Spleen (tissue), 11 donors: Measurements from ENCODE around the gene EFNA5. TPM values are rescaled to one million over a fixed set of nuclear protein-coding genes. Genes with fewer than 3 reads are reported as not detected.

Experiments
- DNase-seq: peaks from one replicate; pipeline ENCODE4 v3.0.0-alpha.2; 2020
- H3K27ac ChIP-seq, 8 donors: fragments of 200-600 bp; sonication (generic) in 7 of 8; 1 replicate in 4 of 8; 2 replicates in 4 of 8; pipeline versions ENCODE4 v1.5.0 to v1.8.0; 2016 to 2021; ENCODE audit warnings: inconsistent platforms in 4 of 8, mild to moderate bottlenecking in 4 of 8, moderate library complexity in 1 of 8
- H3K27me3 ChIP-seq, 7 donors: fragments of 200-600 bp; sonication (generic) in 6 of 7; replicated peaks in 1 of 7; 1 replicate in 4 of 7; 2 replicates in 3 of 7; pipeline versions ENCODE4 v1.5.0 to v1.8.0; 2016 to 2021; ENCODE audit warnings: inconsistent platforms in 3 of 7, mild to moderate bottlenecking in 1 of 7
- H3K36me3 ChIP-seq, 6 donors: fragments of 200-600 bp; sonication (generic) in 5 of 6; 1 replicate in 4 of 6; 2 replicates in 2 of 6; pipeline versions ENCODE4 v1.5.0 to v1.8.0; 2016 to 2021; ENCODE audit warnings: inconsistent platforms in 2 of 6
- H3K4me1 ChIP-seq, 6 donors: fragments of 200-600 bp; sonication (generic) in 5 of 6; 1 replicate in 3 of 6; 2 replicates in 3 of 6; pipeline versions ENCODE4 v1.5.0 to v1.8.0; 2016 to 2021; ENCODE audit warnings: inconsistent platforms in 3 of 6
- H3K4me3 ChIP-seq, 8 donors: fragments of 200-600 bp; sonication (generic) in 7 of 8; 1 replicate in 4 of 8; 2 replicates in 4 of 8; pipeline versions ENCODE4 v1.5.0 to v1.8.0; 2016 to 2021; ENCODE audit warnings: inconsistent platforms in 4 of 8, mild to moderate bottlenecking in 4 of 8, moderate library complexity in 2 of 8
- H3K9me3 ChIP-seq, 8 donors: fragments of 200-600 bp; sonication (generic) in 7 of 8; 1 replicate in 4 of 8; 2 replicates in 4 of 8; pipeline versions ENCODE4 v1.5.0 to v1.8.0; 2016 to 2021; ENCODE audit warnings: inconsistent platforms in 4 of 8
- CTCF ChIP-seq, 11 experiments: fragments of 200-600 bp in 7 of 11; fragments of 450-650 bp in 4 of 11; sonication (generic) in 4 of 11; IDR thresholded peaks in 8 of 11; conservative IDR thresholded peaks in 3 of 11; 1 replicate in 7 of 11; 2 replicates in 4 of 11; pipeline versions ENCODE4 v1.4.0 to v1.8.0; 2016 to 2021; ENCODE audit warnings: antibody characterized with exemption in 11 of 11, inconsistent platforms in 4 of 11, mild to moderate bottlenecking in 1 of 11
- POLR2A ChIP-seq, 3 donors: fragments of 450-650 bp; IDR thresholded peaks; one replicate each; pipeline ENCODE4 v1.5.1; 2017; ENCODE audit warnings: antibody characterized with exemption in 3 of 3, mild to moderate bottlenecking in 1 of 3
- POLR2AphosphoS5 ChIP-seq, 3 donors: sonication (generic); formaldehyde crosslinking; IDR thresholded peaks; one replicate each; pipeline ENCODE4 v1.5.1; 2017; ENCODE audit warnings: antibody characterized with exemption in 3 of 3
- intact Hi-C: fragments of 100-400 bp; cut with DNase I; formaldehyde crosslinking; loops from one replicate; pipeline ENCODE4 v1.15.0; 2023; ENCODE audit warnings: low total_unique reads
- polyA plus RNA-seq, 3 donors: library from polyadenylated mRNA; stranded (reverse); fragments of 200-250 nt; gene quantifications; one replicate each; pipeline ENCODE4 v1.2.1, GENCODE V29; 2013
- total RNA-seq, 7 donors: library from RNA; depleted of rRNA in 3 of 7; stranded (reverse); fragments of >200 nt in 3 of 7; fragmentation: NEBNext Ultra II Directional in 4 of 7; extraction: Animal tissue kit (Norgen Biotek cat#: 25700) in 4 of 7; gene quantifications; one replicate each; pipeline versions ENCODE4 v1.1.0 to v1.2.1, GENCODE V29; 2016 to 2021
- donor health status: healthy with polysubstance abuse.
- donor health status: DM: no; HTN: no; CAD: no; lungs with moderate emphysema.
- donor health status: DM: no; HTN: no; CAD: no.
- donor health status: Bipolar disorder and iron deficiency.
- donor health status: healthy.
- donor health status: DM: no; HTN: no; CAD: no.
- donor health status: DM: yes; HTN: yes; CAD: no.

EFNA5 gene
- total and polyA plus RNA-seq, 10 donors: 0.33 to 29.0 (median 12.2) TPM

- intact Hi-C loops: no loop called here
- TF ChIP-seq CTCF (IDR thresholded peaks at IDR 0.05 in 8 of 11, conservative IDR thresholded peaks at IDR 0.05 in 3 of 11): no peak
- TF ChIP-seq POLR2A (IDR thresholded peaks at IDR 0.05): no peak
- TF ChIP-seq POLR2AphosphoS5 (IDR thresholded peaks at IDR 0.05): no peak
- Histone ChIP-seq H3K36me3 (no peaks in the 10 kb centered on the region), H3K9me3 (no peaks in the 10 kb centered on the region), H3K27ac (no peak overlapping the region), H3K27me3 (no peaks in the 10 kb centered on the region), H3K4me1 (no peaks in the 10 kb centered on the region), H3K4me3 (no peak overlapping the region)
- no peak for DNase-seq
Observed at GRCh38 chr5:107329850-107330249, 340.9 kb downstream of the EFNA5 start.
